HS-27A (cell line): Measurements from ENCODE around the gene SF1.

Experiments used
- DNase-seq: peaks from one replicate; pipeline ENCODE4 v3.0.0-alpha.2; 2012; ENCODE audit warnings: low read depth, missing footprints

The SF1 gene

DNA sequence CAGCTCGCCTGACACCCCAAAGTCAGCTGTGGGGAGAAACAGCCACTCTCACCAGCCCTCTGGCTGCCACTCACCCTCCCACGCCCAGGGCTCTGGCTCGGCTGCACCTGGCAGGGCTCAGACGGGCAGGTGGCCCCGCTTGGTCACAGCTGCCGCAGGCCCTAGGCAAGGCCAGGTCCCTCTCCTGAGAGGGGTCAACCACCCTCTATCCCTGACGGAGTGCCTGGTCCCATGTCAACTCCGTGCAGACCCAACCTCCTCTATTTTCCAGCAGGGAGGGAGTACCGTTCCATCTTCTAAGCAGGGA, 22.8 kb upstream of the SF1 start:
- DNase-seq, result no peak

DNA sequence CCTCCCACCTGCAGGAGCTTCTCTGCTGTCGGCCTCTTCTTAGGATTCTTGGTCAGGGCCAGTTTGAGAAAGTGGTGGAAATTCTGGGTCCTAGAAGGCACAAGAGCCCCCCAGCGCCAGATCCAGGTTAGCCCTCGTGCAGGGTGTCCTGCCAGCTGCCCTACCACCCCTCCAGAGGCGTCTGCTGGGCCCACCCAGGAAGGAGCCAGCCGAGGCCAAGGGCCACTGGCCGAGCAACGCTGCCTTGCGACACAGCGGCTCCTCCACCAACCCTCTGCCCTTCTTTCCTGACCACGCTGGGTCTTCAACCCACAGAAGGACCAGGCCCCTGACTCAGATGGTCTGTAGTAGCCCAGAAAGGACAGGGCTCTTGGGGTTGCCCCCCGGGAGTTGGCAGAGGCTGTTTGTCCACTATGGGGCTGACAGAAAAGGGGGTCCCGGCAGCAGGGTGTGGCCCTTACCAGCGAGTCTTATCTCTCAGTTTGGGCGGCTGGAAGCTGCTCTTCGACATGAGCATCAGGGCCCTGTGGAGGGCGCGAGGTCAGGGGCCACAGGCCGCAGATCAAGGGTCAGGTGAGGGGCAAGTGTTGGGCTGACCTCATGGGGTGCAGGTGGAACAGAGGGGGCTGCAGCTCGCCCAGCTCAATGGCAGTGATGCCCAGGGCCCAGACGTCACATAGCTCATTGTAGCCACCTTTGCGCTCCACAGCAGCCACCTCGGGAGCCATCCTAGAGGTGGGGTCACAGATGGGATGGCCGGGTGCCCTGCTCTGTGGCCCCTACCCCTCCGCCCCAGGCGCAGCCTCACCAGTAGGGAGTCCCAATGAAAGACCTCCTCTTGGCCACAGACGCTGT, 22.2 kb upstream of the SF1 start:
- DNase-seq, result no peak

- no peak for DNase-seq
Observed at GRCh38 chr11:64799623-64800302, 21.4 kb upstream of the SF1 start.

DNA sequence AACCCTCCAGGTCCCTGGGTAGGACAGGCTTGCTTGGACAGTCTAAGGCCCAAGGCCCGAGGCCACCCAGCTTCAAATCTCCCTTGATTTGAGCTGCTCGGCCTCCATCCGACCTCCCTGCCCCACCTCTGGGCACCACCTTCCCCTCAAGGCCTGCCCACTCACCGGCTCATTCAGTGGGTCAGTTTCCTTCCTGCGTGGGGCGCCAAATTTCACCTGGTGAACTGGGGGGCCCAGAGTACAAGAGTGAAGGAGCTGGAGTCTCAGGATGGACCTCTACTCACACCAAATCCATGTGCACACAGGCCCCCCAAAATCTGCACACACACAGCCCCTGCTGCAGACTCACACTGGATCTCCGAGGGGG, 20.9 kb upstream of the SF1 start:
- DNase-seq, result no peak

GRCh38 chr11:64796757-64797541, 18.6 kb upstream of the SF1 start:
- no peak for DNase-seq

GRCh38 chr11:64796047-64796756, 17.9 kb upstream of the SF1 start:
- no peak for DNase-seq

DNA sequence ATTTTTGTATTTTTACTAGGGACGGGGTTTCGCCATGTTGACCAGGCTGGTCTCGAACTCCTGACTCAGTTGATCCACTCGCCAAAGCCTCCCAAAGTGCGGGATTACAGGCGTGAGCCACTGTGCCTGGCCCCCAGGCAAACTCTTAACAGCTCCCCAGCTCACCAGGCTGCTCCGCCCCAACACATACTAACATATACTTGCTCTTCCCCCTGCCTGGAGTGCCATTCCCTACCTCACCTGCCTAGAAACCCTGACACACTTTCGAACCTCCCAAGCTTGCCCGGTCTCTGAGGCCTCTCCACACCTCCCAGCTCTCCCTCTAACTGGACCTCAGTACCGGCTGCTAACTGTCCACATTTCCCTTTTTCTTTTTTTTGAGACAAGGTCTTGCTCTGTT, 16.2 kb upstream of the SF1 start:
- DNase-seq, result no peak

DNA sequence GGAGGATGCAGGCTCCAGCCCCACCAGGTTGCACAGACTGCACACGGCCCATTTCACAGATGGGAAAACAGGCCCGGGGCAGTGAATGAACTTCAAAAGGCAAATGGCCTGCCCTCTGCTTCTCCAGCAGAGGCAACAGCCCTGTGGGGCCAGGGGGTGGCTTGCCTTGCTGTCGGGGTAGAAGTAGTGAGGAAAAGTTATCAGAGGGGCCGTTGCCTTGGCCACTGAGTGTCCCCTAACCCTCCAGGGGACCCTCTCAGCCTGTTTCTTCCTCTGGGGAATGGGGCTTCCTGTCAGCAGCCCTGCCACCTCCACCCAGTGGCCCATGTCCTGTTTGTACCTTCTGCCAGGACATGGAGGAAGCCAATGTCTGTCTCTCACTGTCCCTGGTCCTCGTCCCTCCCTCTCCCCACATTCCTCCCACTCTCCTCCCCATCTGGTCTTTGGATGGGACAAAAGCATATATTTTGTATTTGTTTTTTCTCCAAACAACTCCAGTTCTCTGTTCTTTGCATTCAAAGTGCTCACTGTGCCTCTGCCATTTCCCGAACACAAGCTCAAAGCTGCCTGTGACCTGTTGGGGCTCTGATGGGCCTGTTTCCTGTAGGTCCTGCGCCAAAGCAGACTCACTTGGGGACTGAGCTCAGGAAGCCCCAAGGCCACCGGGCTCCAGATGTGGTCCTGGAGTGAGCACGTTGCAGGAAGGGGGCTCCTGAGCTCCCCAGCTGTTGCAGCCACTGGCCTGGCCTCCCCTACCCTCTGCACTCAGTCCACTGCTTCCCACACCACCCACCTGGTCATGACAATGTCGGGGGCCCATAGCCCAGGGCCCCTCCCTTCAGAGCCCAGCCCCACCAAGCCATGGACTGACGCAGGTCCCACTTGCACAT, 15.2 kb upstream of the SF1 start:
- no peak for DNase-seq

GRCh38 chr11:64792482-64792881, 14.1 kb upstream of the SF1 start:
- no peak for DNase-seq

GRCh38 chr11:64791781-64792291, 13.5 kb upstream of the SF1 start:
- DNase-seq, result no peak

GRCh38 chr11:64790205-64791095, 12.1 kb upstream of the SF1 start:
- no peak for DNase-seq

GRCh38 chr11:64789331-64790204, 11.2 kb upstream of the SF1 start:
- DNase-seq, result no peak

GRCh38 chr11:64788321-64789215, 10.2 kb upstream of the SF1 start:
- no peak for DNase-seq

DNA sequence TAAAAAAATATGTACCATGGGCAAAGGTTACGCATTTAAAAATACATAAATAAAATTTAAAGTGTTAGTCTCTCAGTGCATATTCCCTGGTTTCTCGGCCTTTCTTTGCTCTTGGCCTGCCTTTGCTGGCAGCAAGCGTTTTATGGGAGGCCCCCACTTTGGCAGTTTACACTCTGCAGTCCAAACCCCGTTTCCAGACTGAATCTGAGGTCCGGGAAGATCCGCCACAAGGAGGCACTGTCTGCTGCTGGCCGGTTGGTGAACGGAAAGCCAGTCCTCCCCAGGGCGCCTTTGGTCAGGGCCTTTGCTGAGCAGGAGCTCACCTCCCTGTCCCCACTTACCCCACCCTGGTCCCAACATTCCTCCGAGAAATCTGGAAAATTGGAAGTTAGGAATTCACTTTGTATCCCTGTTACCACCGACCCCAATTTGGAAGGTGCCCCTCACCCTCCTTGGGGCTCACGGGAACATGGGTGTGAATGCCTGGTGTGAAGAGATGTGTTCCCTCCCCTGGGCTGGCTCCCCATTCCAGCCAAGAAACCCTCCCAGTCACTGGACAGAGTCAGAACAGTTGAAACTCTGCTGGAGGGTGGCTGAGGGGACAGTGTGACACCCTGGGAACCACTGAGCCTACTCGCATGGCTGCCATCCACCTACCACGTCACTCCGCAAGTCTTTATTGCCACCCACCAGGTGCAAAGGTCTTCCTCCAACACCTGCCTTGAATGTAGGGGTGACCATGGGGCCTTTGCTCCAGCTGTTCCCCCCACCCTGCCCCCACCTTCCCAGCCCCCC, 9.4 kb upstream of the SF1 start:
- no peak for DNase-seq

DNA sequence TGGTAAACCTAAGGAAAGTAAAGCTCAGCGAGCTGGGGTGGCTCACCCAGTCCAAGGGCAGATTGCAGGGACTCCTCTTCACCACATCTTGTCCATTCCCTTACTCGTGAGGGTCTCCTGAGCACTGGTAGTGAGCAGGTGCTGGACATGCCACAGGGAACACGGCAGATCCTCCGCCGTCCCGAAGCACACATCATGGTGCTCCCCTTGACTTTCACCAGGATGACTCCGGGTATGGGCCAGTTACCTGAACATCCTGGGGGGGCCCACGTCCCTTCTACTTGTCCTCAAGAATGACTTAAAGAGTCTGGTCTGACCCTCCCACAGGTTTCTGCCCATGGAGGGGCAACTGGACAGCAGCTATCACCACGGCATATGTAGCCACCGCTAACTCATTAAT, 8.0 kb upstream of the SF1 start:
- DNase-seq, result no peak

DNA sequence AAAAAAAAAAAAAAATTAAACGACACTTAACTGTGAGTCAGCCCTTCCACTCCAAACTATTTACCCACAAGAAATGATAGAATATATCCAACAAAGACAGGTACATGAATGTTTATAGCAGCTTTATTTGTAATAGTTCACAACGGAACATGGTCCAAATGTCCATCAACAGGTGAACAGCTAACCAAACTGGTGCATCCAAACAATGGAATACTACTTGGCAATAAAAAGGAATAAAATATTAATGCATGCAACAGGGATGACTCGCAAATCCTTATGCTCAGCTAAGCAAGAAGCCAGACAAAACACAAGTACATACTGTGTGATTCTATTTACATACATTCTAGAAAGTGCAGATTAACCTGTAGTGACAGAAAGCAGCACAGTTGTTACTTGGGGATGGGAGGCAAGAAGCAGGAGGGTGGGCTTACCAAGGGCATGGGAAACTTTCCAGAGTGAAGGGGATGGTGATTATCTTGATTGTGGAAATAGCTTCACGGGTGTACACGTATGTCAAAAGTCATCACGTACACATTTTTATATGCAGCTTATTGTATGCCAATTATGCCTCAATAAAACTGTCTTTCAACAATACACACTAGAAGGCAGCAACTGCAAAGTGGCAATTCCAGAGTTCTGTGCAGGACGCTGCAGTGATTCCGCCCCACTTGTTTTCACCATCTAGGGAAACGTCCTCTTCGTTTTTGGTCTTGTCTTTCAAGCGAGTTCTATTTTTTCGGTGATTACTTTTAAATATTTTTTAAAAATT, 6.7 kb upstream of the SF1 start:
- no peak for DNase-seq

GRCh38 chr11:64778223-64778472, 194 bp downstream of the SF1 start:
- DNase-seq, result no peak
